ENCODE results near the gene FBN2. TPM values are rescaled to one million over a fixed set of nuclear protein-coding genes. Genes with fewer than 3 reads are reported as not detected.

Gene FBN2
- total RNA-seq, 1 experiment from 2014 or later, result 0.22 TPM

DNA sequence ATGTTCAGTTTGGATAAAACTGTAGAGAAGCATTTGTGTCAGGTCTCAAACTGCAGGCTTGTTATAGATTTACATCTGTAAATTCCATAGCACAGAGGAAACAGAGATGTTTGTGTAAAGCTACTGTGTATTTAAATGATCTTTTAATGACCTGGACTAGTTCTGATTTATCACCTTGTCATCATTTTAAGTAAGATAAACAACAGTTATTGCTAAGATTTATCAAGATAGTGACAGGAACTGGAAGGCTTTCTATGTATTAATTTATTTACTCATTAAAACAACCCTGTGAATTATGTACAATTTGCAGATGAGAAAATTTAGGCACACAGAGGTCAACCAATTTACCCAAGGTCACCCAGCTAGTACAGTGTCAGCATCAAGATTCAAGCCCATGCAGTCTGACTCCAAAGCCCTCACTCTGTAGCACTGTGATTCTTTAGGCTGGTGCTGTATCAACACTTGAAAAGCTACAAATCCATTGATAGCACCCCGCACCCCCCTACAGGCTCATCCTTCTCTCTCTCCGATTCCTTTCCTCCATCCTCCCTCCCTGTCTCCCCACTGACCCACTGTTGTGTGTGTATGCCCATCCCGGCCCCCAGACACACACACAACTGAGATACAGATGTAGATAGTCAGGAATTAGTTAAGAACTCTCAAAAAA is 184.5 kb downstream of the FBN2 start:
- H3F3A ChIP-seq (ENCODE audit: insufficient read depth, low read depth), result no peaks in the 10 kb centered on the region
- no peaks in the 10 kb centered on the region for H3K9me3 ChIP-seq (ENCODE audit: insufficient read depth, low read depth)
- H3K79me2 ChIP-seq (ENCODE audit: low read depth), result no peaks in the 10 kb centered on the region
- no TSS peak for BruUV-seq (replicated peaks)
- peaks cover 6% of the 10 kb centered on the region; the same call in 1 of the 2 replicates for H3K4me1 ChIP-seq (replicated peaks; ENCODE audit: insufficient read depth)
- H3K27ac ChIP-seq, result no peak overlapping the region
- CTCF ChIA-PET, result no interaction called here
- TF ChIP-seq, protein P1, sequence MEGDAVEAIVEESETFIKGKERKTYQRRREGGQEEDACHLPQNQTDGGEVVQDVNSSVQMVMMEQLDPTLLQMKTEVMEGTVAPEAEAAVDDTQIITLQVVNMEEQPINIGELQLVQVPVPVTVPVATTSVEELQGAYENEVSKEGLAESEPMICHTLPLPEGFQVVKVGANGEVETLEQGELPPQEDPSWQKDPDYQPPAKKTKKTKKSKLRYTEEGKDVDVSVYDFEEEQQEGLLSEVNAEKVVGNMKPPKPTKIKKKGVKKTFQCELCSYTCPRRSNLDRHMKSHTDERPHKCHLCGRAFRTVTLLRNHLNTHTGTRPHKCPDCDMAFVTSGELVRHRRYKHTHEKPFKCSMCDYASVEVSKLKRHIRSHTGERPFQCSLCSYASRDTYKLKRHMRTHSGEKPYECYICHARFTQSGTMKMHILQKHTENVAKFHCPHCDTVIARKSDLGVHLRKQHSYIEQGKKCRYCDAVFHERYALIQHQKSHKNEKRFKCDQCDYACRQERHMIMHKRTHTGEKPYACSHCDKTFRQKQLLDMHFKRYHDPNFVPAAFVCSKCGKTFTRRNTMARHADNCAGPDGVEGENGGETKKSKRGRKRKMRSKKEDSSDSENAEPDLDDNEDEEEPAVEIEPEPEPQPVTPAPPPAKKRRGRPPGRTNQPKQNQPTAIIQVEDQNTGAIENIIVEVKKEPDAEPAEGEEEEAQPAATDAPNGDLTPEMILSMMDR (conservative IDR thresholded peaks at IDR 0.05), result no peak
- TF ChIP-seq EZH2 (IDR thresholded peaks at IDR 0.05; ENCODE audit: low read depth), result no peak
- no peaks in the 10 kb centered on the region for H3K9me2 ChIP-seq (ENCODE audit: insufficient read depth)
- intact Hi-C loops (cut with micrococcal nuclease; ENCODE audit: unreplicated experiment), result no loop called here
- POLR2A ChIA-PET (ENCODE audit: unreplicated experiment), result no interaction called here
- H2AFZ ChIP-seq, result peak overlapping the region; percentile 33; the same call in 1 of the 2 replicates
- H4K20me1 ChIP-seq (ENCODE audit: insufficient read depth), result no peaks in the 10 kb centered on the region
- no peak overlapping the region for H3K4me2 ChIP-seq
- H3K27me3 ChIP-seq (ENCODE audit: insufficient read depth, low read depth), result no peaks in the 10 kb centered on the region
- no peak for DNase-seq
- no peaks in the 10 kb centered on the region for H3K36me3 ChIP-seq (ENCODE audit: low read depth)
- no peak overlapping the region for H3K4me3 ChIP-seq

DNA sequence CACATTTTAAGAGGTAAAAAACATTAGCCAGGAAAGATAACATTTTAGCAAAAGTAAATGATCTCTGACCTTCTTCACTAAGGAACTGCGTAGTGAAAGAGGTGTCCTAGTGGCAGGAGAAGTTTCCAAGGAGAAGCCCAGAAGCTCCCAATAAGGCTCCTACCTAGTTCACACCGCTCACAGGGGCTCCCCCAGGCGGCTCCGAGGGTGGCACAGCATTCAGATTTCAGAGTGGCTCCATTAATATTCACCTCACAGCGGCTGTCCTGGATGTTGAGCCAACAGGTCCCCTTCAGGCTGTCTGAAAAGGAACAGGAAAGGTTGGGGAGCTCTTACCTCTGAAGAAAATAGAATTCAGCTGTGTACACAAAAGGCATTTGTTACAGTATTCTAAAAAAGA is 187.3 kb downstream of the FBN2 start:
- Histone ChIP-seq H3K9me2 (ENCODE audit: insufficient read depth) (no peaks in the 10 kb centered on the region), H2AFZ (no peak overlapping the region), H3K79me2 (ENCODE audit: low read depth) (no peaks in the 10 kb centered on the region), H3F3A (ENCODE audit: insufficient read depth, low read depth) (no peaks in the 10 kb centered on the region), H3K4me1 (replicated peaks; ENCODE audit: insufficient read depth) (peaks cover 10% of the 10 kb centered on the region; the same call in 1 of the 2 replicates), H3K36me3 (ENCODE audit: low read depth) (no peaks in the 10 kb centered on the region), H3K4me3 (no peak overlapping the region), H4K20me1 (ENCODE audit: insufficient read depth) (no peaks in the 10 kb centered on the region), H3K4me2 (no peak overlapping the region), H3K9me3 (ENCODE audit: insufficient read depth, low read depth) (no peaks in the 10 kb centered on the region), H3K27me3 (ENCODE audit: insufficient read depth, low read depth) (no peaks in the 10 kb centered on the region), H3K27ac (no peak overlapping the region)
- BruUV-seq (replicated peaks), result no TSS peak
- DNase-seq, result no peak
- POLR2A ChIA-PET (ENCODE audit: unreplicated experiment), result no interaction called here
- intact Hi-C loops (cut with micrococcal nuclease; ENCODE audit: unreplicated experiment), result no loop called here
- TF ChIP-seq, protein P1 (conservative IDR thresholded peaks at IDR 0.05), result no peak
- TF ChIP-seq EZH2 (IDR thresholded peaks at IDR 0.05; ENCODE audit: low read depth), result no peak
- CTCF ChIA-PET, result no interaction called here

DNA sequence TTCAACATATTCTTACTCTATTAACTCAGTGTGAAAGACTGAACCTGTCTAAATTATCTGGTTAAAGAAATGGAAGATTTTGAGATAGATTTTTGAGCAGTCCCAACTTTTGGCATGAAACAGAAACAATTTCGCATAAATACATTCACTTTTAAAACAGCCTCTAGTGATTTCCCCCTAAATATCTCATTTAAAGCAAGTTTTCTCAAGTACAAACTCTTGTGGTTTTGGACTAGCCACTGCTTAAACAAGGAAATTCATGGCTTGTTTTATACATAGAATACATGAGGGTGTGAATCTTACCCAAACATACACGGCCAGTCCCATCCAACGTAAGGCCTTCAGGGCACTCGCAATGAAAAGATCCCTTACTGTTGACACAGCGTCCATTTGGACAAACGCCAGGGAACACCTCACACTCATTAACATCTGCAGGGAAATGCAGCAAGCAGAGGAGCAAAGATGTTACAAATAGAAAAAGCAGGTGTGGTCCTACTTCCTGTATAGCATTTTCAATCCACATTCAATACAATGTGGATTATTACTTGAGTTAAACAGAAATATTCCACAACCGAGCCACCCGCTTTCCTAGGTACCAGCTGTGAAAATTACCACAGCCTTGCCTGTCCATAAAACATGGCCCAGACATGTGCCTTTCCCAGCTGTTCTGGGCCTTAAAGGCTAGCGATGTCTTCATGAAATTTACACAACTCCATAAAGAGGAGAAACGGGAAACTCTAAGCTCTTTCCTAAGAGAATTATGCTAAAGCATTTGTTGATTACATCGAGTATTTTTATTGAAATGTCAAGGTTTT is 188.8 kb downstream of the FBN2 start:
- Histone ChIP-seq H3K79me2 (ENCODE audit: low read depth) (no peaks in the 10 kb centered on the region), H3F3A (ENCODE audit: insufficient read depth, low read depth) (no peaks in the 10 kb centered on the region), H3K4me2 (no peak overlapping the region), H3K4me1 (replicated peaks; ENCODE audit: insufficient read depth) (peaks cover 10% of the 10 kb centered on the region; the same call in 1 of the 2 replicates), H3K27me3 (ENCODE audit: insufficient read depth, low read depth) (no peaks in the 10 kb centered on the region), H3K9me3 (ENCODE audit: insufficient read depth, low read depth) (no peaks in the 10 kb centered on the region), H3K27ac (no peak overlapping the region), H3K36me3 (ENCODE audit: low read depth) (no peaks in the 10 kb centered on the region), H3K9me2 (ENCODE audit: insufficient read depth) (no peaks in the 10 kb centered on the region), H4K20me1 (ENCODE audit: insufficient read depth) (no peaks in the 10 kb centered on the region), H2AFZ (no peak overlapping the region), H3K4me3 (no peak overlapping the region)
- no TSS peak for BruUV-seq (replicated peaks)
- intact Hi-C loops (cut with micrococcal nuclease; ENCODE audit: unreplicated experiment), result no loop called here
- POLR2A ChIA-PET (ENCODE audit: unreplicated experiment), result no interaction called here
- DNase-seq, result peak; percentile 58 to 68
- TF ChIP-seq EZH2 (IDR thresholded peaks at IDR 0.05; ENCODE audit: low read depth), result no peak
- TF ChIP-seq, protein P1 (conservative IDR thresholded peaks at IDR 0.05), result no peak
- CTCF ChIA-PET, result no interaction called here
